GM23338 (cell line): Measurements from ENCODE around the gene AIRE. TPM values are rescaled to one million over a fixed set of nuclear protein-coding genes. Genes with fewer than 3 reads are reported as not detected.

Experiments used
- ATAC-seq: fragments of 200-7000 bp; cut with Tn5 transposase; 3 replicates; pipeline ENCODE4 v1.9.1; 2020
- DNase-seq: peaks from one replicate; pipeline ENCODE4 v3.0.0-alpha.2; 2015; ENCODE audit warnings: low spot score
- H2AFZ ChIP-seq: fragments of 200-600 bp; sonication (generic); 2 replicates; pipeline ENCODE4 v1.8.0; 2016; ENCODE audit warnings: antibody characterized with exemption, mild to moderate bottlenecking, moderate library complexity
- H3F3A ChIP-seq: fragments of 200-600 bp; sonication (generic); replicated peaks from 2 replicates; pipeline ENCODE4 v1.8.0; 2017; ENCODE audit warnings: antibody characterized with exemption, mixed run types, low read depth
- H3K27ac ChIP-seq: fragments of 200-600 bp; sonication (generic); 2 replicates; pipeline ENCODE4 v1.6.1; 2016; ENCODE audit warnings: low read depth
- H3K27me3 ChIP-seq: fragments of 200-600 bp; sonication (generic); 2 replicates; pipeline ENCODE4 v1.8.0; 2016; ENCODE audit warnings: mild to moderate bottlenecking, mixed run types, moderate library complexity; ENCODE audit not compliant: insufficient read depth
- H3K36me3 ChIP-seq: fragments of 200-600 bp; sonication (generic); 2 replicates; pipeline ENCODE4 v1.8.0; 2016; ENCODE audit warnings: mild to moderate bottlenecking; ENCODE audit not compliant: insufficient read depth
- H3K4me1 ChIP-seq: fragments of 200-600 bp; sonication (generic); 2 replicates; pipeline ENCODE4 v1.8.0; 2016; ENCODE audit warnings: mild to moderate bottlenecking, moderate library complexity; ENCODE audit not compliant: insufficient read depth
- H3K4me2 ChIP-seq: fragments of 200-600 bp; sonication (generic); 2 replicates; pipeline ENCODE4 v1.7.1; 2017; ENCODE audit warnings: mixed run types
- H3K4me3 ChIP-seq: fragments of 200-600 bp; sonication (generic); 2 replicates; pipeline ENCODE4 v1.6.1; 2016; ENCODE audit warnings: mixed run types
- H3K79me2 ChIP-seq: fragments of 200-600 bp; sonication (generic); replicated peaks from 2 replicates; pipeline ENCODE4 v1.8.0; 2017; ENCODE audit warnings: mild to moderate bottlenecking; ENCODE audit not compliant: insufficient read depth
- H3K9me2 ChIP-seq: fragments of 200-600 bp; sonication (generic); 2 replicates; pipeline ENCODE4 v1.8.0; 2017; ENCODE audit not compliant: insufficient read depth
- H4K20me1 ChIP-seq: fragments of 200-600 bp; sonication (generic); replicated peaks from 2 replicates; pipeline ENCODE4 v1.8.0; 2017; ENCODE audit warnings: mild to moderate bottlenecking; ENCODE audit not compliant: insufficient read depth
- H3K27ac Mint-ChIP-seq: 2 replicates; pipeline ENCODE4 v1.8.0; 2020; ENCODE audit warnings: inconsistent platforms, mild to moderate bottlenecking, moderate library complexity, mixed read lengths
- H3K27me3 Mint-ChIP-seq: 3 replicates; pipeline ENCODE4 v1.8.0; 2022; ENCODE audit warnings: low read depth, mild to moderate bottlenecking, moderate library complexity, mixed read lengths, inconsistent platforms; ENCODE audit not compliant: insufficient read depth, poor library complexity
- H3K36me3 Mint-ChIP-seq: 3 replicates; pipeline ENCODE4 v1.8.0; 2021; ENCODE audit warnings: low read depth, mild to moderate bottlenecking, inconsistent platforms, moderate library complexity, mixed read lengths
- H3K4me1 Mint-ChIP-seq: 3 replicates; pipeline ENCODE4 v1.8.0; 2020; ENCODE audit warnings: mild to moderate bottlenecking, inconsistent platforms, mixed read lengths
- H3K4me3 Mint-ChIP-seq: 3 replicates; pipeline ENCODE4 v1.8.0; 2021; ENCODE audit warnings: moderate library complexity, mild to moderate bottlenecking, inconsistent platforms, mixed read lengths
- H3K9me3 Mint-ChIP-seq: 3 replicates; pipeline ENCODE4 v1.8.0; 2020; ENCODE audit warnings: moderate library complexity, mild to moderate bottlenecking, inconsistent platforms, mixed read lengths
- CREB1 ChIP-seq: fragments of 250-450 bp; sonication (Bioruptor Pico); IDR thresholded peaks from 2 replicates; pipeline ENCODE4 v1.5.0; 2020; ENCODE audit warnings: low read depth, mild to moderate bottlenecking, moderate library complexity
- EZH2 ChIP-seq: fragments of 200-600 bp; sonication (generic); IDR thresholded peaks from one replicate; pipeline ENCODE4 v1.8.0; 2017; ENCODE audit warnings: antibody characterized with exemption, mild to moderate bottlenecking, low read depth; ENCODE audit not compliant: unreplicated experiment
- EZH2phosphoT487 ChIP-seq: fragments of 200-600 bp; sonication (generic); IDR thresholded peaks from one replicate; pipeline ENCODE4 v1.8.1; 2018; ENCODE audit warnings: antibody characterized with exemption; ENCODE audit not compliant: unreplicated experiment
- JUNB ChIP-seq: IDR thresholded peaks from one replicate; pipeline ENCODE4 v1.6.1; 2016; ENCODE audit warnings: antibody characterized with exemption; ENCODE audit not compliant: unreplicated experiment
- NANOG ChIP-seq: IDR thresholded peaks from 2 replicates; pipeline ENCODE4 v1.6.1; 2016; ENCODE audit warnings: antibody characterized with exemption, borderline replicate concordance
- POLR2AphosphoS5 ChIP-seq: IDR thresholded peaks from 2 replicates; pipeline ENCODE4 v1.6.1; 2016; ENCODE audit warnings: antibody characterized with exemption, low read depth
- STAT1 ChIP-seq: IDR thresholded peaks from one replicate; pipeline ENCODE4 v1.6.1; 2016; ENCODE audit warnings: antibody characterized with exemption; ENCODE audit not compliant: unreplicated experiment
- ZNF114 ChIP-seq: fragments of 250-450 bp; sonication (Bioruptor Pico); IDR thresholded peaks from 2 replicates; pipeline ENCODE4 v1.5.0; 2020; ENCODE audit warnings: mild to moderate bottlenecking, moderate library complexity
- ZNF331 ChIP-seq: fragments of 250-450 bp; sonication (Bioruptor Pico); IDR thresholded peaks from 2 replicates; pipeline ENCODE4 v1.5.0; 2020; ENCODE audit warnings: low read depth, mild to moderate bottlenecking, moderate library complexity
- polyA plus RNA-seq: library from polyadenylated mRNA; unstranded; fragments of >200 nt; fragmentation: Nextera tagmentation; extraction: Ambion mirVana; gene quantifications from 2 replicates; pipeline ENCODE4 v1.2.1, GENCODE V29; 2016
- total RNA-seq: library from RNA; depleted of rRNA; stranded (reverse); fragments of >200 nt; shearing (Covaris generic); gene quantifications from 2 replicates; pipeline ENCODE4 v1.2.3, GENCODE V29; 2014
- TF ChIP-seq, protein P1 (sequence below): IDR thresholded peaks from 2 replicates; pipeline ENCODE4 v1.6.1; 2016; ENCODE audit warnings: antibody characterized with exemption
- TF ChIP-seq, protein P2 (sequence below), 2 experiments: fragments of 200-600 bp in 1 of 2; sonication (generic) in 1 of 2; conservative IDR thresholded peaks; 2 replicates each; pipeline versions ENCODE4 v1.5.1 to v1.6.1; 2016 to 2017; ENCODE audit warnings: antibody characterized with exemption in 2 of 2, low read depth in 2 of 2, mild to moderate bottlenecking in 2 of 2, moderate library complexity in 1 of 2
- TF ChIP-seq, protein P3 (sequence below): IDR thresholded peaks from one replicate; pipeline ENCODE4 v1.6.1; 2018; ENCODE audit warnings: antibody characterized with exemption; ENCODE audit not compliant: unreplicated experiment
- TF ChIP-seq, protein P4 (sequence below): fragments of 250-450 bp; sonication (Bioruptor Pico); IDR thresholded peaks from 2 replicates; pipeline ENCODE4 v1.5.0; 2020; ENCODE audit warnings: mild to moderate bottlenecking, moderate library complexity

Gene AIRE
- total and polyA plus RNA-seq, 2 experiments from 2014 or later: 0.10 TPM; not detected in 1

DNA sequence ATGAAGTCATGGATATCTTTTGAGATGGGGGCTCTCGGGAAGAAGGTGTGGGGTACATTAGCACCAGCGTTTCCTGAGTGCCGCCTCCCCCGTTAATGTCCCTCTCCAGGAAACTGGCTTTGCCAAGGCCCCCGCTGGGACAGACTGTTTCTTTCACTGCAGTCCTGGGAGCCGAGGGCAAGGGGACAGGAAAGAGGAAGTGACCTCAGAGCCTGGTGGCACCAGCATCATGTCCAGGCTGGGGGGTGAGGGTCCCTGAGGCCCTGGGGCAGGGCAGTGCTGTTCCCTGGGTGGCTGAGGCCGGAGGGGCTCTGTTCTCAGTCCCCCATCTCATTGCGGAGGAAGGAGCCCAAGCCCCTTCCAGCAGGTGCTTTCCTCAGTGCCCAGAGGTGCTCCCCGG is 20.0 kb downstream of the AIRE start:
- DNase-seq (no peak), ATAC-seq (no peak)
- TF ChIP-seq JUNB (no peak), ZNF114 (CRISPR knock-in tag) (no peak), POLR2AphosphoS5 (no peak), ZNF331 (CRISPR knock-in tag) (no peak), EZH2phosphoT487 (no peak), EZH2 (no peak), NANOG (no peak), STAT1 (no peak), CREB1 (CRISPR knock-in tag) (no peak)
- TF ChIP-seq, protein P1, sequence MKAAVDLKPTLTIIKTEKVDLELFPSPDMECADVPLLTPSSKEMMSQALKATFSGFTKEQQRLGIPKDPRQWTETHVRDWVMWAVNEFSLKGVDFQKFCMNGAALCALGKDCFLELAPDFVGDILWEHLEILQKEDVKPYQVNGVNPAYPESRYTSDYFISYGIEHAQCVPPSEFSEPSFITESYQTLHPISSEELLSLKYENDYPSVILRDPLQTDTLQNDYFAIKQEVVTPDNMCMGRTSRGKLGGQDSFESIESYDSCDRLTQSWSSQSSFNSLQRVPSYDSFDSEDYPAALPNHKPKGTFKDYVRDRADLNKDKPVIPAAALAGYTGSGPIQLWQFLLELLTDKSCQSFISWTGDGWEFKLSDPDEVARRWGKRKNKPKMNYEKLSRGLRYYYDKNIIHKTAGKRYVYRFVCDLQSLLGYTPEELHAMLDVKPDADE: no peak
- TF ChIP-seq, protein P2, sequence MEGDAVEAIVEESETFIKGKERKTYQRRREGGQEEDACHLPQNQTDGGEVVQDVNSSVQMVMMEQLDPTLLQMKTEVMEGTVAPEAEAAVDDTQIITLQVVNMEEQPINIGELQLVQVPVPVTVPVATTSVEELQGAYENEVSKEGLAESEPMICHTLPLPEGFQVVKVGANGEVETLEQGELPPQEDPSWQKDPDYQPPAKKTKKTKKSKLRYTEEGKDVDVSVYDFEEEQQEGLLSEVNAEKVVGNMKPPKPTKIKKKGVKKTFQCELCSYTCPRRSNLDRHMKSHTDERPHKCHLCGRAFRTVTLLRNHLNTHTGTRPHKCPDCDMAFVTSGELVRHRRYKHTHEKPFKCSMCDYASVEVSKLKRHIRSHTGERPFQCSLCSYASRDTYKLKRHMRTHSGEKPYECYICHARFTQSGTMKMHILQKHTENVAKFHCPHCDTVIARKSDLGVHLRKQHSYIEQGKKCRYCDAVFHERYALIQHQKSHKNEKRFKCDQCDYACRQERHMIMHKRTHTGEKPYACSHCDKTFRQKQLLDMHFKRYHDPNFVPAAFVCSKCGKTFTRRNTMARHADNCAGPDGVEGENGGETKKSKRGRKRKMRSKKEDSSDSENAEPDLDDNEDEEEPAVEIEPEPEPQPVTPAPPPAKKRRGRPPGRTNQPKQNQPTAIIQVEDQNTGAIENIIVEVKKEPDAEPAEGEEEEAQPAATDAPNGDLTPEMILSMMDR (conservative IDR thresholded peaks at IDR 0.05; ENCODE audit: low read depth in 2 of 2): no peak
- TF ChIP-seq, protein P3, sequence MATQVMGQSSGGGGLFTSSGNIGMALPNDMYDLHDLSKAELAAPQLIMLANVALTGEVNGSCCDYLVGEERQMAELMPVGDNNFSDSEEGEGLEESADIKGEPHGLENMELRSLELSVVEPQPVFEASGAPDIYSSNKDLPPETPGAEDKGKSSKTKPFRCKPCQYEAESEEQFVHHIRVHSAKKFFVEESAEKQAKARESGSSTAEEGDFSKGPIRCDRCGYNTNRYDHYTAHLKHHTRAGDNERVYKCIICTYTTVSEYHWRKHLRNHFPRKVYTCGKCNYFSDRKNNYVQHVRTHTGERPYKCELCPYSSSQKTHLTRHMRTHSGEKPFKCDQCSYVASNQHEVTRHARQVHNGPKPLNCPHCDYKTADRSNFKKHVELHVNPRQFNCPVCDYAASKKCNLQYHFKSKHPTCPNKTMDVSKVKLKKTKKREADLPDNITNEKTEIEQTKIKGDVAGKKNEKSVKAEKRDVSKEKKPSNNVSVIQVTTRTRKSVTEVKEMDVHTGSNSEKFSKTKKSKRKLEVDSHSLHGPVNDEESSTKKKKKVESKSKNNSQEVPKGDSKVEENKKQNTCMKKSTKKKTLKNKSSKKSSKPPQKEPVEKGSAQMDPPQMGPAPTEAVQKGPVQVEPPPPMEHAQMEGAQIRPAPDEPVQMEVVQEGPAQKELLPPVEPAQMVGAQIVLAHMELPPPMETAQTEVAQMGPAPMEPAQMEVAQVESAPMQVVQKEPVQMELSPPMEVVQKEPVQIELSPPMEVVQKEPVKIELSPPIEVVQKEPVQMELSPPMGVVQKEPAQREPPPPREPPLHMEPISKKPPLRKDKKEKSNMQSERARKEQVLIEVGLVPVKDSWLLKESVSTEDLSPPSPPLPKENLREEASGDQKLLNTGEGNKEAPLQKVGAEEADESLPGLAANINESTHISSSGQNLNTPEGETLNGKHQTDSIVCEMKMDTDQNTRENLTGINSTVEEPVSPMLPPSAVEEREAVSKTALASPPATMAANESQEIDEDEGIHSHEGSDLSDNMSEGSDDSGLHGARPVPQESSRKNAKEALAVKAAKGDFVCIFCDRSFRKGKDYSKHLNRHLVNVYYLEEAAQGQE: no peak
- TF ChIP-seq, protein P4, sequence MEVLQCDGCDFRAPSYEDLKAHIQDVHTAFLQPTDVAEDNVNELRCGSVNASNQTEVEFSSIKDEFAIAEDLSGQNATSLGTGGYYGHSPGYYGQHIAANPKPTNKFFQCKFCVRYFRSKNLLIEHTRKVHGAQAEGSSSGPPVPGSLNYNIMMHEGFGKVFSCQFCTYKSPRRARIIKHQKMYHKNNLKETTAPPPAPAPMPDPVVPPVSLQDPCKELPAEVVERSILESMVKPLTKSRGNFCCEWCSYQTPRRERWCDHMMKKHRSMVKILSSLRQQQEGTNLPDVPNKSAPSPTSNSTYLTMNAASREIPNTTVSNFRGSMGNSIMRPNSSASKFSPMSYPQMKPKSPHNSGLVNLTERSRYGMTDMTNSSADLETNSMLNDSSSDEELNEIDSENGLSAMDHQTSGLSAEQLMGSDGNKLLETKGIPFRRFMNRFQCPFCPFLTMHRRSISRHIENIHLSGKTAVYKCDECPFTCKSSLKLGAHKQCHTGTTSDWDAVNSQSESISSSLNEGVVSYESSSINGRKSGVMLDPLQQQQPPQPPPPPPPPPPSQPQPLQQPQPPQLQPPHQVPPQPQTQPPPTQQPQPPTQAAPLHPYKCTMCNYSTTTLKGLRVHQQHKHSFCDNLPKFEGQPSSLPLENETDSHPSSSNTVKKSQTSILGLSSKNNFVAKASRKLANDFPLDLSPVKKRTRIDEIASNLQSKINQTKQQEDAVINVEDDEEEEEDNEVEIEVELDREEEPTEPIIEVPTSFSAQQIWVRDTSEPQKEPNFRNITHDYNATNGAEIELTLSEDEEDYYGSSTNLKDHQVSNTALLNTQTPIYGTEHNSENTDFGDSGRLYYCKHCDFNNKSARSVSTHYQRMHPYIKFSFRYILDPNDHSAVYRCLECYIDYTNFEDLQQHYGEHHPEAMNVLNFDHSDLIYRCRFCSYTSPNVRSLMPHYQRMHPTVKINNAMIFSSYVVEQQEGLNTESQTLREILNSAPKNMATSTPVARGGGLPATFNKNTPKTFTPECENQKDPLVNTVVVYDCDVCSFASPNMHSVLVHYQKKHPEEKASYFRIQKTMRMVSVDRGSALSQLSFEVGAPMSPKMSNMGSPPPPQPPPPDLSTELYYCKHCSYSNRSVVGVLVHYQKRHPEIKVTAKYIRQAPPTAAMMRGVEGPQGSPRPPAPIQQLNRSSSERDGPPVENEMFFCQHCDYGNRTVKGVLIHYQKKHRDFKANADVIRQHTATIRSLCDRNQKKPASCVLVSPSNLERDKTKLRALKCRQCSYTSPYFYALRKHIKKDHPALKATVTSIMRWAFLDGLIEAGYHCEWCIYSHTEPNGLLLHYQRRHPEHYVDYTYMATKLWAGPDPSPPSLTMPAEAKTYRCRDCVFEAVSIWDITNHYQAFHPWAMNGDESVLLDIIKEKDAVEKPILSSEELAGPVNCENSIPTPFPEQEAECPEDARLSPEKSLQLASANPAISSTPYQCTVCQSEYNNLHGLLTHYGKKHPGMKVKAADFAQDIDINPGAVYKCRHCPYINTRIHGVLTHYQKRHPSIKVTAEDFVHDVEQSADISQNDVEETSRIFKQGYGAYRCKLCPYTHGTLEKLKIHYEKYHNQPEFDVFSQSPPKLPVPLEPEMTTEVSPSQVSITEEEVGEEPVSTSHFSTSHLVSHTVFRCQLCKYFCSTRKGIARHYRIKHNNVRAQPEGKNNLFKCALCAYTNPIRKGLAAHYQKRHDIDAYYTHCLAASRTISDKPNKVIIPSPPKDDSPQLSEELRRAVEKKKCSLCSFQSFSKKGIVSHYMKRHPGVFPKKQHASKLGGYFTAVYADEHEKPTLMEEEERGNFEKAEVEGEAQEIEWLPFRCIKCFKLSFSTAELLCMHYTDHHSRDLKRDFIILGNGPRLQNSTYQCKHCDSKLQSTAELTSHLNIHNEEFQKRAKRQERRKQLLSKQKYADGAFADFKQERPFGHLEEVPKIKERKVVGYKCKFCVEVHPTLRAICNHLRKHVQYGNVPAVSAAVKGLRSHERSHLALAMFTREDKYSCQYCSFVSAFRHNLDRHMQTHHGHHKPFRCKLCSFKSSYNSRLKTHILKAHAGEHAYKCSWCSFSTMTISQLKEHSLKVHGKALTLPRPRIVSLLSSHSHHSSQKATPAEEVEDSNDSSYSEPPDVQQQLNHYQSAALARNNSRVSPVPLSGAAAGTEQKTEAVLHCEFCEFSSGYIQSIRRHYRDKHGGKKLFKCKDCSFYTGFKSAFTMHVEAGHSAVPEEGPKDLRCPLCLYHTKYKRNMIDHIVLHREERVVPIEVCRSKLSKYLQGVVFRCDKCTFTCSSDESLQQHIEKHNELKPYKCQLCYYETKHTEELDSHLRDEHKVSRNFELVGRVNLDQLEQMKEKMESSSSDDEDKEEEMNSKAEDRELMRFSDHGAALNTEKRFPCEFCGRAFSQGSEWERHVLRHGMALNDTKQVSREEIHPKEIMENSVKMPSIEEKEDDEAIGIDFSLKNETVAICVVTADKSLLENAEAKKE (CRISPR knock-in tag): no peak
- Mint-ChIP-seq H3K27ac (no peak overlapping the region), H3K4me1 (peaks cover 12% of the 10 kb centered on the region), H3K9me3 (no peaks in the 10 kb centered on the region), H3K4me3 (no peak overlapping the region), H3K27me3 (peaks cover 4% of the 10 kb centered on the region), H3K36me3 (no peaks in the 10 kb centered on the region; the same call in 2 of the 3 replicates)
- Histone ChIP-seq H4K20me1 (no peaks in the 10 kb centered on the region), H3K4me2 (no peak overlapping the region), H3K36me3 (no peaks in the 10 kb centered on the region), H2AFZ (no peak overlapping the region), H3K4me3 (no peak overlapping the region), H3K9me2 (no peaks in the 10 kb centered on the region), H3K27me3 (no peaks in the 10 kb centered on the region), H3F3A (0 out of 2 replicates have a peak, but pooled peaks cover 4% of the 10 kb centered on the region), H3K4me1 (no peaks in the 10 kb centered on the region), H3K79me2 (0 out of 2 replicates have a peak, but pooled peaks cover 3% of the 10 kb centered on the region), H3K27ac (no peak overlapping the region)
